CD4-positive, alpha-beta T cell treated with Interleukin-6 for 4 hours (primary cell): Measurements from ENCODE around the gene LIN7C.

Source experiments
- DNase-seq: peaks from one replicate; pipeline ENCODE4 v3.0.0-alpha.2; 2020; ENCODE audit warnings: mixed read lengths

LIN7C gene

GRCh38 chr11:27507557-27508322 is 1.2 kb upstream of the LIN7C start:
- DNase-seq: no peak

- DNase-seq: no peak
These were observed 788 bp downstream of the LIN7C start for GRCh38 chr11:27505781-27506180.

- DNase-seq: no peak
These were observed 2.4 kb downstream of the LIN7C start for GRCh38 chr11:27504205-27504604.

- DNase-seq: no peak
These were observed 5.5 kb downstream of the LIN7C start for GRCh38 chr11:27501100-27501499.

GRCh38 chr11:27497911-27498310 is 8.7 kb downstream of the LIN7C start:
- DNase-seq: no peak

GRCh38 chr11:27497284-27497866 is 9.2 kb downstream of the LIN7C start:
- DNase-seq: no peak

- DNase-seq: no peak
These were observed 10.1 kb downstream of the LIN7C start for GRCh38 chr11:27496461-27496860.

GRCh38 chr11:27495710-27496300 is 10.8 kb downstream of the LIN7C start:
- no peak for DNase-seq

- DNase-seq: no peak
These were observed 17.5 kb downstream of the LIN7C start for GRCh38 chr11:27489092-27489491.

GRCh38 chr11:27487706-27488105 is 18.9 kb downstream of the LIN7C start:
- DNase-seq: no peak

GRCh38 chr11:27485930-27486773 is 20.4 kb downstream of the LIN7C start:
- DNase-seq: peak; percentile 49

GRCh38 chr11:27482793-27483192 is 23.8 kb downstream of the LIN7C start:
- no peak for DNase-seq

- no peak for DNase-seq
These were observed 24.6 kb downstream of the LIN7C start for GRCh38 chr11:27481992-27482391.

- no peak for DNase-seq
These were observed 28.7 kb downstream of the LIN7C start for GRCh38 chr11:27477831-27478230.

GRCh38 chr11:27477243-27477642 is 29.3 kb downstream of the LIN7C start:
- no peak for DNase-seq

GRCh38 chr11:27475622-27476021 is 30.9 kb downstream of the LIN7C start:
- DNase-seq: no peak

- DNase-seq: no peak
These were observed 33.6 kb downstream of the LIN7C start for GRCh38 chr11:27473017-27473406.

- peak; percentile 77 for DNase-seq
These were observed 34.1 kb downstream of the LIN7C start, which contains the start of gene LGR4 for GRCh38 chr11:27472398-27473016. LGR4 (minus strand) TSS chr11:27472790; CDS start chr11:27472302, 488 bp downstream.

GRCh38 chr11:27471589-27472397 is 34.8 kb downstream of the LIN7C start:
- peak; percentile 40 for DNase-seq

GRCh38 chr11:27470826-27471588 is 35.6 kb downstream of the LIN7C start:
- no peak for DNase-seq

GRCh38 chr11:27470166-27470565 is 36.4 kb downstream of the LIN7C start:
- DNase-seq: no peak
